ENCODE data around the gene MDN1.

MDN1 gene

DNA sequence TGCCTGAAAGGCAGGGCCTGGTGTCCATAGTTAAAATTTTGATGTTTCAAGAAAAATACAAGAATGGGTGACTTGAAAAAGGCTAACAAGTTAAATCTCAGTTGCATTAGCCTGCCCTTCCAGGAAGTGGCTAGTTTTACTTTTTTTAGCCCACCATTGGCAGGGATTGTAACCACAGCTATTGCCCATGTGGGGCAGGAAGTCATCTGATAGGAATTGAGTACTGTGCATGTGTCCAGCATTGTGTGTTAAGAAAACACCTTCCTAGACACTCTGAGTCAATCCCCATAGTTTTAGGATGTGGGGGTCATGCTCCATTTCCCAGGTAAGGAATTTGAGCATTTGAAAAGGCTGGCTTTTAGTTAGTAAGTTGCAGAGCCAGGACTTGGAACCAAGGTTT, 207.9 kb downstream of the MDN1 start:
- H3K4me3 ChIP-seq (replicated peaks; ENCODE audit: low read depth, low read length), result no peak overlapping the region
- TF ChIP-seq, protein P1, sequence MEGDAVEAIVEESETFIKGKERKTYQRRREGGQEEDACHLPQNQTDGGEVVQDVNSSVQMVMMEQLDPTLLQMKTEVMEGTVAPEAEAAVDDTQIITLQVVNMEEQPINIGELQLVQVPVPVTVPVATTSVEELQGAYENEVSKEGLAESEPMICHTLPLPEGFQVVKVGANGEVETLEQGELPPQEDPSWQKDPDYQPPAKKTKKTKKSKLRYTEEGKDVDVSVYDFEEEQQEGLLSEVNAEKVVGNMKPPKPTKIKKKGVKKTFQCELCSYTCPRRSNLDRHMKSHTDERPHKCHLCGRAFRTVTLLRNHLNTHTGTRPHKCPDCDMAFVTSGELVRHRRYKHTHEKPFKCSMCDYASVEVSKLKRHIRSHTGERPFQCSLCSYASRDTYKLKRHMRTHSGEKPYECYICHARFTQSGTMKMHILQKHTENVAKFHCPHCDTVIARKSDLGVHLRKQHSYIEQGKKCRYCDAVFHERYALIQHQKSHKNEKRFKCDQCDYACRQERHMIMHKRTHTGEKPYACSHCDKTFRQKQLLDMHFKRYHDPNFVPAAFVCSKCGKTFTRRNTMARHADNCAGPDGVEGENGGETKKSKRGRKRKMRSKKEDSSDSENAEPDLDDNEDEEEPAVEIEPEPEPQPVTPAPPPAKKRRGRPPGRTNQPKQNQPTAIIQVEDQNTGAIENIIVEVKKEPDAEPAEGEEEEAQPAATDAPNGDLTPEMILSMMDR (IDR thresholded peaks at IDR 0.05; ENCODE audit: insufficient read depth, low read length, poor library complexity, severe bottlenecking), result no peak
- no peaks in the 10 kb centered on the region for H3K27me3 ChIP-seq (replicated peaks; ENCODE audit: control insufficient read depth, insufficient read depth, low read length)
- H3K36me3 ChIP-seq (ENCODE audit: control insufficient read depth, insufficient read depth, low read length), result no peaks in the 10 kb centered on the region
- no peak for DNase-seq (ENCODE audit: extremely low read depth, insufficient read length)

DNA sequence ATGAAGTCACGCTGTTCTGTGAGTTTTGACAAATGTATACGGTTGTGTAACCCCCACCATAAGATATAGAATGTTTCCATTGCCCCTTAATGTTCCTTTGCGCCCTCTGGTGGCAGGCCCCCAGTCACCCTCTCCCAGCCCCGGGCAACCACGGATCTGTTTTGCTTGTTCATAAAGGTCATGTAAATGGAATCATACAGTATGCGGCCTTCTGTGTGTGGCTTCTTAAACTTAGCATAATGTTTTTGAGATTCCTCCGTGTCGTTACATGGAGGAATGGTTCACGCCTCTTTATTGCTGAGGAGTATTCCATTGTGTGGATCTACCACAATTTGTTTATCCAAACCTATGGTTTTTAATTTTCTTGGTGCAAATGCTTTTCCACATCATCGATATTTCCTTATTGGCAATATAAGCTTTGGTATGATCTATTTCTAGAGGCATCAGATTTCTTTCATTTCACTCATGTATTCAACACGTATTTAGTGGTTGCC, 209.4 kb downstream of the MDN1 start:
- H3K36me3 ChIP-seq (ENCODE audit: control insufficient read depth, insufficient read depth, low read length), result no peaks in the 10 kb centered on the region
- DNase-seq (ENCODE audit: extremely low read depth, insufficient read length), result peak; percentile 68

DNA sequence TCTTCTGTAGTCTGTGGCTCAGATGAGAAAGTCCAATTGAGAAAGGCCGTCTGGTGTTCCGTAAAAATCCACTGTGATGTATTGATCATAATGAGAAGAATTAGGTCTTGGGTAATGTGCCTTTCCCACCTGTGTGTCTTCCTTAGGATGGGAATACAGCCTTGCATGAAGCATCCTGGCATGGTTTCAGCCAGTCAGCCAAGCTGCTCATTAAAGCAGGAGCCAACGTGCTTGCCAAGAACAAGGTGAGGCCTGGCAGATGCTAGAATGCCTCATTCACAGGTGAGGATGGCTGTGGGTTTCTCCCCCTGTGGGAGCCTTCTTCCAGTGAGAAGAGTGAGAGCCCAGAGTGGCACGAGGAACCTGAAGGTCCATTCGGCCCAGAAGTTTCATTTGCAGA, 213.7 kb downstream of the MDN1 start:
- no peak for DNase-seq (ENCODE audit: extremely low read depth, insufficient read length)
- TF ChIP-seq, protein P1 (IDR thresholded peaks at IDR 0.05; ENCODE audit: insufficient read depth, low read length, poor library complexity, severe bottlenecking), result no peak
- H3K4me3 ChIP-seq (replicated peaks; ENCODE audit: low read depth, low read length), result no peak overlapping the region
- no peaks in the 10 kb centered on the region for H3K27me3 ChIP-seq (replicated peaks; ENCODE audit: control insufficient read depth, insufficient read depth, low read length)
- no peaks in the 10 kb centered on the region for H3K36me3 ChIP-seq (ENCODE audit: control insufficient read depth, insufficient read depth, low read length)

More for the DNA sequence above, 209.4 kb downstream of the MDN1 start:
- H3K27me3 ChIP-seq (replicated peaks; ENCODE audit: control insufficient read depth, insufficient read depth, low read length), result no peaks in the 10 kb centered on the region
- TF ChIP-seq, protein P1 (IDR thresholded peaks at IDR 0.05; ENCODE audit: insufficient read depth, low read length, poor library complexity, severe bottlenecking), result peak; percentile 92
- H3K4me3 ChIP-seq (replicated peaks; ENCODE audit: low read depth, low read length), result no peak overlapping the region

DNA sequence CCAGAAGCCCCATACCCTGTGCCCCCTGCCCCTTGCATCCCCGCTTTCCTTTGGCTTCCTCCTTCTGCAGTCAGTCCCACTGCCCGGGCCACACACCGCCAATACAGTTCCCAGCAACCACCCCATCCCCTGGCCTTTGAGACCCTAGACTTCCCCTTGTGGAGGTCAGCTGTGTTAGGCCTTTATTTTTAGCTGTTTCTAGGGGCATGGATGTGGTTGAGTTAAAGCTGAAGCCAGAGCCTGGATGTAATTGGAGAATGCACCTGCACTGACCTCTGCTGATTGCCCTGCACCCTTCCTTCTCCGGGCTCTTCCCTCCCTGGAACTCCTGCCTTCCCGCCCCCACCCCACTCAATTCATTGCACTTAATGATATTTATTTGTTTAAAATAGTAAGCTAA, 214.9 kb downstream of the MDN1 start:
- H3K4me3 ChIP-seq (replicated peaks; ENCODE audit: low read depth, low read length), result no peak overlapping the region
- TF ChIP-seq, protein P1 (IDR thresholded peaks at IDR 0.05; ENCODE audit: insufficient read depth, low read length, poor library complexity, severe bottlenecking), result no peak
- H3K27me3 ChIP-seq (replicated peaks; ENCODE audit: control insufficient read depth, insufficient read depth, low read length), result no peaks in the 10 kb centered on the region
- no peaks in the 10 kb centered on the region for H3K36me3 ChIP-seq (ENCODE audit: control insufficient read depth, insufficient read depth, low read length)
- no peak for DNase-seq (ENCODE audit: extremely low read depth, insufficient read length)

DNA sequence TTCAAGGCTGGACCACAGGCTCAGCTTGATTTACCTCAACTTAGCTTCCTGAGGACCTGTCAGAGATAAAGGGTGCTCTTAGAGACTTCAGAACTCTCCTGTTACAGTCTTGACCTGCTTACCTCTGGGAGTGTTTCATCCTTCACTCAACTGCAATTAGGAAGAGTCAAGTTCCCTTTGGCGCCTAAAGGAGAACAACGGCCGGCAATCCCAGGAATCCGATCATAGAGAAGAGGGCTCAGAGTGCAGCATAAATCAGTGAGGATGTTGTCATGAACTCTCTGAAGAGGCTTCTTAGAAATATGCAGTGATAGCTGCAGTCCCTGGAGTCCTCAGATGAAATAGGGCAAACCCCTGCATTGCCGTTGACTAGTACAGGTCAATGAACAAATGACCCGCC, 217.4 kb downstream of the MDN1 start:
- H3K27me3 ChIP-seq (replicated peaks; ENCODE audit: control insufficient read depth, insufficient read depth, low read length), result no peaks in the 10 kb centered on the region
- TF ChIP-seq, protein P1 (IDR thresholded peaks at IDR 0.05; ENCODE audit: insufficient read depth, low read length, poor library complexity, severe bottlenecking), result no peak
- no peaks in the 10 kb centered on the region for H3K36me3 ChIP-seq (ENCODE audit: control insufficient read depth, insufficient read depth, low read length)
- H3K4me3 ChIP-seq (replicated peaks; ENCODE audit: low read depth, low read length), result no peak overlapping the region
- DNase-seq (ENCODE audit: extremely low read depth, insufficient read length), result no peak

DNA sequence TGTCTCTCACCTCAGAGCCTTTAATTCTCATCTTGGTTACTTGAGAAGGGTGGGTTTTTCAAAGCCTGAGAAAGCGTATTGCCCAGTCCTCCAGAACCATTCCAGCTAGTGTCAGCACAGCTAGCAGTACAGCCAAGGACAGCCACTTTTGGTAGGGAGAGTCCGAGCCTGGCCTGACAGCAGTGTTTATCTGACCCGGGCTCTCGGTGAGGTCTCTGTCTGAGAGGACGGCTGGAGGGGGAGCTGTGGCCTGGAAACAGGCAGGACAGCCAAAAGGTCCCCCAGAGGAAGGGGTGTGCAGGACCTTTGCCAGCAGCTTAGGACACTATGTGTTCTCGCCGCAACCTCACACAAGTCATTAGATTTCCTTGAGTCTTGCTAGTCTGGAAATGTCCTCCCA, 219.9 kb downstream of the MDN1 start:
- no peaks in the 10 kb centered on the region for H3K36me3 ChIP-seq (ENCODE audit: control insufficient read depth, insufficient read depth, low read length)
- H3K27me3 ChIP-seq (replicated peaks; ENCODE audit: control insufficient read depth, insufficient read depth, low read length), result no peaks in the 10 kb centered on the region
- TF ChIP-seq, protein P1 (IDR thresholded peaks at IDR 0.05; ENCODE audit: insufficient read depth, low read length, poor library complexity, severe bottlenecking), result no peak
- H3K4me3 ChIP-seq (replicated peaks; ENCODE audit: low read depth, low read length), result no peak overlapping the region
- DNase-seq (ENCODE audit: extremely low read depth, insufficient read length), result no peak
